AG04450 (cell line): ENCODE data around the gene PDE1C. TPM values are rescaled to one million over a fixed set of nuclear protein-coding genes. Genes with fewer than 3 reads are reported as not detected.

Source experiments
- CTCF ChIA-PET: fragments of 300-600, 350-600 bp; formaldehyde crosslinking; extraction: SDS; loops from one replicate; lab custom pipeline; 2022; ENCODE audit warnings: antibody characterized with exemption, inconsistent platforms; lab: Charles Lee
- POLR2A ChIA-PET: fragments of 350-600 bp; formaldehyde crosslinking; extraction: SDS; loops from one replicate; lab custom pipeline; 2021; ENCODE audit warnings: antibody characterized with exemption, inconsistent platforms; lab: Yijun Ruan, JAX
- DNase-seq: peaks from one replicate; pipeline ENCODE4 v3.0.0-alpha.2; 2011; ENCODE audit warnings: low read depth, low spot score
- H3K27ac ChIP-seq: one replicate; pipeline ENCODE4 v1.5.1; 2012; ENCODE audit warnings: low read depth, low read length, control low read depth
- H3K27me3 ChIP-seq: one replicate; pipeline ENCODE4 v1.6.0; 2012; ENCODE audit warnings: low read length; ENCODE audit not compliant: control insufficient read depth, insufficient read depth
- H3K4me3 ChIP-seq: 2 replicates; pipeline ENCODE4 v1.5.1; 2011; ENCODE audit warnings: mild to moderate bottlenecking, low read depth, low read length, control low read depth
- H3K9me3 ChIP-seq: 2 replicates; pipeline ENCODE4 v1.5.1; 2012; ENCODE audit warnings: low read length; ENCODE audit not compliant: control insufficient read depth, insufficient read depth
- polyA plus RNA-seq: library from polyadenylated mRNA; depleted of rRNA; stranded (reverse); fragments of >200 nt; gene quantifications from 2 replicates; pipeline ENCODE4 v1.2.3, GENCODE V29; 2011
- TF ChIP-seq, protein P1 (sequence below): IDR thresholded peaks from 2 replicates; pipeline ENCODE4 v1.5.1; 2011; ENCODE audit warnings: low read depth, low read length, control low read depth, inconsistent platforms

Gene PDE1C
- polyA plus RNA-seq, 1 experiment: 3.8 TPM

DNA sequence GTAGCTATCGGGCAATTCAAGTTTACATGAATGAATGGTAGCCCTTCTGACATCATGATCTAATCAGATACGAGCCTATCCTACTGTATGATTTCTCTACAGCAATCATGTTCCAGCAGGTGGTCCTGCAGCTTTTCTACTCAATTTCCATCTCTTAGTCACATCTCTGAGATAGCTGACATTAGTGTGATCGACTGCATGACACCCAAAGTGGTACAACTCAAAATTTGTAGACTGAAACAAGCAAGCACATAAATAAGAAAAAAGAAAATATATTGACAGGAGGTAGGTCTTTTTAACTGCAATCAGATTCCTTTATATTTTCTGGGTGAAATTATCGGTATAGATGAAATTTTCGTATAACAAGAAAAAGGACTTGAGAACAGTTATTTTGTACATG, 251.2 kb downstream of the PDE1C start:
- H3K27ac ChIP-seq: no peak overlapping the region
- no peaks in the 10 kb centered on the region for H3K27me3 ChIP-seq
- CTCF ChIA-PET: no interaction called here
- TF ChIP-seq, protein P1, sequence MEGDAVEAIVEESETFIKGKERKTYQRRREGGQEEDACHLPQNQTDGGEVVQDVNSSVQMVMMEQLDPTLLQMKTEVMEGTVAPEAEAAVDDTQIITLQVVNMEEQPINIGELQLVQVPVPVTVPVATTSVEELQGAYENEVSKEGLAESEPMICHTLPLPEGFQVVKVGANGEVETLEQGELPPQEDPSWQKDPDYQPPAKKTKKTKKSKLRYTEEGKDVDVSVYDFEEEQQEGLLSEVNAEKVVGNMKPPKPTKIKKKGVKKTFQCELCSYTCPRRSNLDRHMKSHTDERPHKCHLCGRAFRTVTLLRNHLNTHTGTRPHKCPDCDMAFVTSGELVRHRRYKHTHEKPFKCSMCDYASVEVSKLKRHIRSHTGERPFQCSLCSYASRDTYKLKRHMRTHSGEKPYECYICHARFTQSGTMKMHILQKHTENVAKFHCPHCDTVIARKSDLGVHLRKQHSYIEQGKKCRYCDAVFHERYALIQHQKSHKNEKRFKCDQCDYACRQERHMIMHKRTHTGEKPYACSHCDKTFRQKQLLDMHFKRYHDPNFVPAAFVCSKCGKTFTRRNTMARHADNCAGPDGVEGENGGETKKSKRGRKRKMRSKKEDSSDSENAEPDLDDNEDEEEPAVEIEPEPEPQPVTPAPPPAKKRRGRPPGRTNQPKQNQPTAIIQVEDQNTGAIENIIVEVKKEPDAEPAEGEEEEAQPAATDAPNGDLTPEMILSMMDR: no peak
- H3K4me3 ChIP-seq: no peak overlapping the region
- no peaks in the 10 kb centered on the region for H3K9me3 ChIP-seq
- DNase-seq: no peak
- POLR2A ChIA-PET: no interaction called here

DNA sequence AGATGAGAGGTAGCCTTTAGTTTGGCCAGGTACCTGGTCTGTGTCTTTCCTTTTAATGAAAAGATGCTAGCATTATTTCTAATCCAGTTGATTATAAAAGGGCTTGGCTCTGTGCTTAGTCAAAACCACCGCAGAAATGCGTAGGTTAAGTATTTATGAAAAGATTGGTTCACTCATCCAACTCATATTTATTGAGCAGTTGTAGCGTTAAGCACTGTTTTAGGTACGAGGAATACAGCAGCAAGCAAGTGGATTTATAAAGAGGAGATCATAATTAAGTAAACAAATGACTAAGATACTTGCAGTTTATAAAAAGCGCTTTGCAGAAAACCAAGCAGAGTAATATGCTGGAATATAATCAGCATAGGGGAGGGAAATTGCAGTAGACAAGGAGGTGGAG, 253.4 kb downstream of the PDE1C start:
- POLR2A ChIA-PET: no interaction called here
- no peak overlapping the region for H3K4me3 ChIP-seq
- no peaks in the 10 kb centered on the region for H3K9me3 ChIP-seq
- H3K27me3 ChIP-seq: no peaks in the 10 kb centered on the region
- TF ChIP-seq, protein P1: no peak
- no peak overlapping the region for H3K27ac ChIP-seq
- CTCF ChIA-PET: no interaction called here
- DNase-seq: no peak

DNA sequence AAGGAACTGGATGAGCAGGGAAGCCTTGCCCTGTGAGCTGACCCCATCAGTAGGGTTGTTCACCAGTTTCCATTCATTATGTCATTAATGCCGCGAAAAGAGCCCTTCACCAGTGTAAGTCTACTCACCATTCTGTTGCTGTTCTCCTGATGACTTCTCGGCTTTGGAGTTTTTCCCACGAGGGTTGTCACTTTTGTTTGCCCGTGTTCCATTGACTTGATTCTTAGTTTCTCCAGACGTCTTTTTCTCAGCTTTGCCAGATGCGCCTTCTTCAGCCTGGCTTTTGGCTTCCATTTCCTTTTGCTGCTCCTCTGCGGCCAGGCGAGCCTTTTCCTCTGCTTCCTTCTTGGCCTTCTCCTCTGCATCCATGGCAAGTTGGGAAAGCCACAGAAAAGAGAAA, 254.4 kb downstream of the PDE1C start:
- Histone ChIP-seq H3K27me3 (no peaks in the 10 kb centered on the region), H3K4me3 (no peak overlapping the region), H3K9me3 (no peaks in the 10 kb centered on the region), H3K27ac (no peak overlapping the region)
- CTCF ChIA-PET: no interaction called here
- no peak for DNase-seq
- TF ChIP-seq, protein P1: no peak
- POLR2A ChIA-PET: no interaction called here

DNA sequence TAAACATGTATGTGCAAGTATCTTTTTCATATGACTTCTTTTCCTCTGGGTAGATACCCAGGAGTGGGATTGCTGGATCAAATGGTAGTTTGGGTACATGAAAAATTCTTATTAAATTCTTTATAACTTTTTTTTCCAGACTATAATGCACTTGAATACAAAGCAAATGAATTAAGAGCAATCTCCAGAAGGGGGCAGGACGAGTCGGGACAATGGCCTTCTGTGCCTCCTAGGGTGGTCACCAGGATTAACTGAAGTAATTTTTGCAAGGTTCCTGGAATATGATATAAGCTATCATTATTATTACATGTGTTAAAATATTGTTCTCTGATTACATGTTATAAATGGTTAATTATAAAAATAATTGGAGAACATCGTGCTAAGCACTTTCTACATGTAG, 256.0 kb downstream of the PDE1C start:
- Histone ChIP-seq H3K27me3 (no peaks in the 10 kb centered on the region), H3K9me3 (no peaks in the 10 kb centered on the region), H3K27ac (no peak overlapping the region), H3K4me3 (no peak overlapping the region)
- TF ChIP-seq, protein P1: peak; percentile 16; the same call in 1 of the 2 replicates
- DNase-seq: no peak
- ChIA-PET POLR2A (no interaction called here), CTCF (no interaction called here)

DNA sequence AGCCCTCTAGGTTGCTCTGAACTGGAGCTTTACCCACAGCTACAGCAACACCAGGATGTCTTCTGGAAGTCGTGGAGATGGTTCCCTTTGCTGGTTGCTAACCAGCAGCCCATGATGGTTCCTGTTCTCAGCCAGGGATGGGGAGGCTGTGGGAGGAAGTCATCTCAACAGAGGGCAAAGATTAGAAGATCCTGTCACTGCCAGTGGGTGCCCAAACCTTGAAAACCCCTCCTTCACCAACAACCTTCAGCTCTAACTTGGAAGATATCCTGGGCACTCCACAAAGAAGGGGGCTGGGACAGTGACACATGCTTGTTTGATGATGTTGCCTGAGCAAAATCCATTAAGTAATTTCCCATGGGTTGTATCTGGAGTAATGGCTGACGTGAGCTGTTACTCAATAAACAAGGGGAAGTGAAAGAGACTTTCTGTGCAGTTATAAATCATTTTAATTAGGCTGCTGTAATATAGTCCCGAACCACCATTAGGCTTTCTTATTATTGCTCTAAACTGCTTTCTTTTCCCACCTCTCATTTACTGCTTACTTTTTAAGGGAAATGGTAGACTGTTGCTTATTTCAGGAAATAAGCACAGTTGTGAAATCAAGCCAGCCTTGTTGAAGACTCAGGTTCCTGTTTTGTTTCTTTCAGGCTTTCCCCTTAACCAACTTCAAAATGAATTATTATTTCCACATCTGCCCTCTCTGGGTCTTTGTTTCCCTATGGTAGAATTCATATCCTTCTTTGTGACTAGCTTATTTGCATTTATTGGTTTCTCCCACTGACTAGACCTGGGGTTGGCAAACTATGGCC, 258.4 kb downstream of the PDE1C start:
- CTCF ChIA-PET: no interaction called here
- TF ChIP-seq, protein P1: no peak
- POLR2A ChIA-PET: no interaction called here
- no peak for DNase-seq
- H3K27me3 ChIP-seq: no peaks in the 10 kb centered on the region
- H3K27ac ChIP-seq: no peak overlapping the region
- no peak overlapping the region for H3K4me3 ChIP-seq
- no peaks in the 10 kb centered on the region for H3K9me3 ChIP-seq
